SU-DHL-6 (cell line): ENCODE measurements around the gene KCNC4.

Experiments used
- CTCF ChIP-seq: fragments of 200-600 bp; sonication (generic); IDR thresholded peaks from one replicate; pipeline ENCODE4 v1.5.1; 2017; ENCODE audit warnings: antibody characterized with exemption, mild to moderate bottlenecking, low read length, moderate library complexity; ENCODE audit not compliant: insufficient read depth, poor library complexity, severe bottlenecking
- EZH2phosphoT487 ChIP-seq: fragments of 200-600 bp; sonication (generic), shearing (Covaris generic); conservative IDR thresholded peaks from 2 replicates; pipeline ENCODE4 v1.6.1; 2018; ENCODE audit warnings: mild to moderate bottlenecking, antibody characterized with exemption, low read length, moderate library complexity, mixed read lengths

DNA sequence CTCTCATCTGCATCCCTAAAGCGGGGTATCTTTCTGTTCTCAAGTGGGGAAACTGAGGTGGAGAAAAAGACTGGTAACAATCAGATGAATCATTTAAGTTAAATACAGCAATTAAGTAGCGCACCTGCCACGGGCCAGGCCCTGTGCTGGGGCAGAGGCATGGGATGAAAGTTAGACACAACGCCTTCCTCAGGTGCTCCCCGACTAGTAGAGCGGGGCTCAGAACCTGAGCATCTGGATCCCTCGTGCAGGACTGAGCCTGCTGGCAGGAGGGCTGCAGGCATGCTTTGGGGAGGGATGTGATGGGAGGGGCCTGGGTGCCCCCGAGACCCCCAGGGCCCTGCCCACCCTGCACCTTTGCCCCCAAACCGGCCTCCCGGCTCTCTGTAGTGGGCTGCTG lies 14.9 kb upstream of the KCNC4 start:
- TF ChIP-seq CTCF (no peak), EZH2phosphoT487 (no peak)
